NCI-H2196 treated with DMSO at 0.1 percent for 48 hours (cell line): ENCODE data around the gene PCDH18.

Source experiments
- DNase-seq: peaks from one replicate; lab custom pipeline; 2025; ENCODE audit not compliant: unreplicated experiment; lab: John Stamatoyannopoulos, UW

Gene PCDH18

DNA sequence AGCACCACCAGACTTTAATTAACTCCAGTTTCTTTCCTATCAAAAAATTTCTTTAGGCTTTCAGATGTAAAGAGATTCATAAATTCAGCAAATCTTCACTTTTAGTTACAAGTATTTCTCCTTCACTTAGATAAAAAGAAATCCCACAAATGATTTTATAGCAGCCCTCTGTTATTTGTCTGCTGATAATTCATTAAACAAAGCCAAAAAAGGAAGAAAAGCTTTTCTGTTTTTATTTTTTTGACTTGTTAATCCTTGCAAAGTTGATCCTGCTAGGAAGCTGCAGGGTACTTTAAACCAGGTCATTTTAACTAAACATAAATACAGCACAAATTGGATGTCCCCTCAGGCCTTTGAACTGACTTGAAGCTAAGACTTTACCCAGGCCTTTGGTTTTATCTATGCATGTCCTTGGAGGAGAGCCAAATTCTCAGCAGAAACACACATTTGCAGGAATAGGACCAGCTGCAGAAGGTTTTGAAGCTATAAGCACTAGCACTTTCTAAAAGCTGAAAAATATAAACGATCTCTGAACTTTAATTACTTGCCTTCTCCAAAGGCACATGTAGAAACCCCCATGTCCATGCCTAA lies 57.5 kb downstream of the PCDH18 start:
- DNase-seq: peak; percentile 1

- DNase-seq: no peak
These were observed 60.4 kb downstream of the PCDH18 start for GRCh38 chr4:137471895-137472294.

DNA sequence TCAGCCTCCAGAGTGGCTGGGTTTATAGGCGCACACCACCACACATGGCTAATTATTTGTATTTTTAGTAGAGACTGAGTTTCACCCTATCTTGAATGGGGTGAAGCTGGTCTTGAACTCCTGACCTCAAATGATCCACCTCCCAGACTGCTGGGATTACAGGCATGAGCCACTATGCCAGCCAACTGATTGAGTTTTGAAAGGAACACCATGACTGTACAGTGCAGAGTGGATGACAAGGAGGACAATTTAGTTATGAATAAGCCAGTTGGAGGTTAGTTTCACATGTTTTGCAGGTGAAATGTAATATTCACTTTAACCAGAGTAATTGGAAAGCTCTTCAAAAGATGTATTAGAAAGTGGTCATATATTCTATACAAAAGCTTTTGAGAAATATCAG lies 60.8 kb downstream of the PCDH18 start:
- DNase-seq: no peak

DNA sequence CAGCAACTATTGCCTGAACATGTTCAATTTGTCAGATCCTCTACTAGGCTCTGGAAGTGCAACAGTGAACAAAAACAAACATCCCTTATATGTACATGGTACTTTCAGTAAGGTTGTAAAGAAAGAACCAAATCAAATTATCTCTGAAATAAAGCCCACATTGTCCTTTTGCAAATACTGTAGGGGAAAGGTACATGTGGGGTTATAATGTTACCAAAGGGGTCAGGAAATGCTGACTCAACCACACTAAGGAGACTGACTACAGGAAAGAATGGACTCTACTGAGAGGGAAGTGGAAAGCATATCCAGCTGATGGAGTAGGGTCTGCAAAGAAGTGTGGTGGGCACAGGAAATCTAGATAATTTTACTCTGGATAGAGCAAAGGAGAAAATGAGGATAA lies 61.5 kb downstream of the PCDH18 start:
- no peak for DNase-seq
